IMR-90 (cell line): ENCODE results near the gene HRC. TPM values are rescaled to one million over a fixed set of nuclear protein-coding genes. Genes with fewer than 3 reads are reported as not detected.

Experiments used
- ATAC-seq: fragments of 200-7000 bp; cut with Tn5 transposase; 2 replicates; pipeline ENCODE4 v1.9.1; 2020; ENCODE audit warnings: low read depth, mild to moderate bottlenecking, moderate library complexity
- BruUV-seq: library from RNA; stranded (reverse); fragments of 400-500 nt; replicated peaks from 2 replicates; lab custom pipeline; 2021; lab: Mats Ljungman, UMichigan
- CTCF ChIA-PET: fragments of 300-600 bp; formaldehyde crosslinking; extraction: SDS; loops from one replicate; lab custom pipeline; 2021; ENCODE audit warnings: antibody characterized with exemption; lab: Yijun Ruan, JAX
- POLR2A ChIA-PET: fragments of 300-600 bp; sonication (Branson Sonifier 250); formaldehyde crosslinking; loops from one replicate; lab custom pipeline; 2022; ENCODE audit warnings: antibody characterized with exemption; ENCODE audit not compliant: unreplicated experiment; lab: Charles Lee
- DNase-seq: peaks from one replicate; pipeline ENCODE4 v3.0.0; 2013
- H2AFZ ChIP-seq: replicated peaks from 2 replicates; pipeline ENCODE3; 2013; ENCODE audit warnings: low read length, mild to moderate bottlenecking; ENCODE audit not compliant: poor library complexity
- H2AK5ac ChIP-seq: 2 replicates; pipeline ENCODE4 v1.6.1; 2013; ENCODE audit warnings: low read depth, low read length, inconsistent platforms
- H2AK9ac ChIP-seq: replicated peaks from 2 replicates; pipeline ENCODE3; 2013; ENCODE audit warnings: mild to moderate bottlenecking, low read depth, low read length, moderate library complexity; ENCODE audit not compliant: poor library complexity
- H2BK120ac ChIP-seq: 2 replicates; pipeline ENCODE4 v1.6.1; 2013; ENCODE audit warnings: low read depth, low read length, inconsistent platforms
- H2BK15ac ChIP-seq: 3 replicates; pipeline ENCODE4 v1.6.1; 2013; ENCODE audit warnings: low read depth, low read length, inconsistent platforms
- H2BK20ac ChIP-seq: 2 replicates; pipeline ENCODE4 v1.6.1; 2013; ENCODE audit warnings: low read depth, mild to moderate bottlenecking, inconsistent platforms, low read length, moderate library complexity
- H2BK5ac ChIP-seq: 2 replicates; pipeline ENCODE4 v1.6.1; 2013; ENCODE audit warnings: mild to moderate bottlenecking, low read depth, low read length, inconsistent platforms; ENCODE audit not compliant: poor library complexity, severe bottlenecking
- H3K14ac ChIP-seq: replicated peaks from 2 replicates; pipeline ENCODE4 v1.6.1; 2013; ENCODE audit warnings: low read depth, low read length, inconsistent platforms
- H3K18ac ChIP-seq: 2 replicates; pipeline ENCODE4 v1.6.1; 2013; ENCODE audit warnings: low read depth, low read length, control low read depth
- H3K23ac ChIP-seq: 2 replicates; pipeline ENCODE4 v1.6.1; 2013; ENCODE audit warnings: low read depth, low read length, inconsistent platforms
- H3K27ac ChIP-seq: 2 replicates; pipeline ENCODE4 v1.5.1; 2013; ENCODE audit warnings: mild to moderate bottlenecking, control low read depth, low read length; ENCODE audit not compliant: insufficient read depth
- H3K27me3 ChIP-seq: 2 replicates; pipeline ENCODE4 v1.6.1; 2013; ENCODE audit warnings: low read length; ENCODE audit not compliant: control insufficient read depth, insufficient read depth
- H3K36me3 ChIP-seq: 2 replicates; pipeline ENCODE4 v1.6.1; 2013; ENCODE audit warnings: low read length, mixed read lengths; ENCODE audit not compliant: control insufficient read depth, insufficient read depth
- H3K4ac ChIP-seq: 2 replicates; pipeline ENCODE4 v1.6.1; 2013; ENCODE audit warnings: low read depth, low read length, inconsistent platforms
- H3K4me1 ChIP-seq: 2 replicates; pipeline ENCODE4 v1.6.1; 2013; ENCODE audit warnings: low read length, mixed read lengths; ENCODE audit not compliant: control insufficient read depth, insufficient read depth
- H3K4me2 ChIP-seq: 2 replicates; pipeline ENCODE4 v1.6.1; 2013; ENCODE audit warnings: low read depth, mild to moderate bottlenecking, control low read depth, low read length, moderate library complexity
- H3K4me3 ChIP-seq: 2 replicates; pipeline ENCODE4 v1.5.1; 2013; ENCODE audit warnings: low read depth, mild to moderate bottlenecking, control low read depth, low read length, moderate library complexity; ENCODE audit not compliant: insufficient read depth
- H3K56ac ChIP-seq: 2 replicates; pipeline ENCODE4 v1.6.1; 2013; ENCODE audit warnings: low read length, inconsistent platforms; ENCODE audit not compliant: insufficient read depth; ENCODE audit errors: extremely low read depth
- H3K79me1 ChIP-seq, 2 experiments: 2 replicates each; pipeline ENCODE4 v1.6.1; 2013; ENCODE audit warnings: low read length in 2 of 2, inconsistent platforms in 1 of 2, low read depth in 1 of 2
- H3K9ac ChIP-seq: 2 replicates; pipeline ENCODE4 v1.6.1; 2013; ENCODE audit warnings: low read depth, low read length, control low read depth
- H3K9me1 ChIP-seq: 2 replicates; pipeline ENCODE4 v1.6.1; 2013; ENCODE audit warnings: low read length, inconsistent platforms; ENCODE audit not compliant: insufficient read depth
- H3K9me3 ChIP-seq: 2 replicates; pipeline ENCODE4 v1.6.1; 2013; ENCODE audit warnings: low read length; ENCODE audit not compliant: control insufficient read depth, insufficient read depth
- H4K20me1 ChIP-seq: 2 replicates; pipeline ENCODE4 v1.6.1; 2013; ENCODE audit warnings: low read length, inconsistent platforms; ENCODE audit not compliant: insufficient read depth
- H4K5ac ChIP-seq: 2 replicates; pipeline ENCODE4 v1.6.1; 2013; ENCODE audit warnings: mild to moderate bottlenecking, low read depth, low read length, control low read depth
- H4K8ac ChIP-seq, 2 experiments: 2 replicates each; pipeline ENCODE4 v1.6.1; 2013; ENCODE audit warnings: low read depth in 2 of 2, low read length in 2 of 2, control low read depth in 1 of 2, inconsistent platforms in 1 of 2
- H4K91ac ChIP-seq: 2 replicates; pipeline ENCODE4 v1.6.1; 2013; ENCODE audit warnings: low read depth, low read length, inconsistent platforms; ENCODE audit not compliant: insufficient read depth
- BHLHE40 ChIP-seq: fragments of 150-350 bp; IDR thresholded peaks from 2 replicates; pipeline ENCODE4 v1.6.1; 2016; ENCODE audit warnings: mild to moderate bottlenecking, low read depth, low read length
- CHD1 ChIP-seq: IDR thresholded peaks from 2 replicates; pipeline ENCODE4 v1.6.1; 2012; ENCODE audit warnings: low read depth, low read length, improper control_type of control experiment
- CTCF ChIP-seq: conservative IDR thresholded peaks from 2 replicates; pipeline ENCODE4 v1.5.1; 2012; ENCODE audit warnings: mild to moderate bottlenecking, low read depth, low read length, improper control_type of control experiment
- FOS ChIP-seq: fragments of 150-350 bp; IDR thresholded peaks from 2 replicates; pipeline ENCODE4 v1.6.1; 2016; ENCODE audit warnings: low read depth, low read length
- NFE2L2 ChIP-seq: fragments of 150-350 bp; IDR thresholded peaks from 2 replicates; pipeline ENCODE4 v1.6.1; 2016; ENCODE audit warnings: low read depth, mild to moderate bottlenecking, low read length
- RAD21 ChIP-seq: IDR thresholded peaks from 2 replicates; pipeline ENCODE4 v1.6.1; 2012; ENCODE audit warnings: low read length, improper control_type of control experiment
- SMC3 ChIP-seq: fragments of 150-350 bp; IDR thresholded peaks from 2 replicates; pipeline ENCODE4 v1.6.1; 2016; ENCODE audit warnings: low read depth, mild to moderate bottlenecking, antibody characterized with exemption, low read length, moderate library complexity
- WGBS, 2 experiments: methylation state at CpG; one replicate each; pipeline versions ENCODE4 v1.1.5 to v1.1.7; 2013; ENCODE audit warnings: missing lambda C conversion rate in 2 of 2; ENCODE audit not compliant: insufficient read length in 1 of 2; ENCODE audit errors: extremely low coverage in 2 of 2; 5-methylcytosine and 5-hydroxymethylcytosine counted together
- dilution Hi-C: fragments of 300-500 bp; cut with HindIII; formaldehyde crosslinking; loops from one replicate; pipeline ENCODE4 v1.14.3; 2018; ENCODE audit warnings: low sequenced_read_pairs; ENCODE audit not compliant: unreplicated experiment
- in situ Hi-C: fragments of 300-500 bp; cut with MboI; formaldehyde crosslinking; loops from 3 replicates; pipeline ENCODE4 v1.14.3; 2019; ENCODE audit warnings: low sequenced_read_pairs, inconsistent platforms, mixed read lengths
- intact Hi-C: fragments of 100-400 bp; cut with micrococcal nuclease; formaldehyde crosslinking; loops from 2 replicates; pipeline ENCODE4 v1.10.0; 2022
- polyA plus RNA-seq, 3 experiments: library from polyadenylated mRNA; depleted of rRNA; stranded (reverse); fragments of >200 nt; gene quantifications; 2 replicates each; pipeline ENCODE4 v1.2.3, GENCODE V29; 2012; ENCODE audit warnings: low replicate concordance in 1 of 3
- total RNA-seq: library from RNA; depleted of rRNA; stranded (reverse); fragments of >200 nt; gene quantifications from 2 replicates; pipeline ENCODE4 v1.2.3, GENCODE V29; 2012
- TF ChIP-seq, protein P1 (sequence below): fragments of 150-350 bp; IDR thresholded peaks from 2 replicates; pipeline ENCODE4 v1.6.1; 2016; ENCODE audit warnings: low read depth, mild to moderate bottlenecking, low read length, moderate library complexity, borderline replicate concordance

HRC gene
- total and polyA plus RNA-seq, 2 of the 4 experiments (the other 2 are of a cell fraction) = 0.03 TPM; not detected in 1

- Histone ChIP-seq H2AK5ac (no peak overlapping the region), H2AK9ac (no peak overlapping the region), H3K79me1 (peaks cover 11 to 52% of the 10 kb centered on the region in 2 experiments; a peak in 3 of 4 replicates), H3K27ac (no peak overlapping the region), H4K20me1 (peaks cover 38% of the 10 kb centered on the region), H3K27me3 (no peaks in the 10 kb centered on the region), H3K18ac (no peak overlapping the region), H3K4me3 (no peak overlapping the region), H3K9ac (no peak overlapping the region), H3K4me1 (no peaks in the 10 kb centered on the region), H4K91ac (no peak overlapping the region), H3K9me3 (no peaks in the 10 kb centered on the region), H3K56ac (no peak overlapping the region), H3K9me1 (peaks cover 5% of the 10 kb centered on the region; the same call in 1 of the 2 replicates), H4K5ac (no peak overlapping the region), H2BK120ac (no peak overlapping the region), H3K14ac (no peak overlapping the region), H2BK20ac (no peak overlapping the region), H4K8ac (no peak overlapping the region), H3K23ac (no peak overlapping the region), H2BK5ac (no peak overlapping the region), H3K4ac (no peak overlapping the region), H2AFZ (no peak overlapping the region), H2BK15ac (no peak overlapping the region), H3K36me3 (peaks cover 71% of the 10 kb centered on the region), H3K4me2 (no peak overlapping the region)
- peak; percentile 57; the same call in 1 of the 2 replicates for ATAC-seq
- in situ Hi-C loops (no loop called here), intact Hi-C loops (no loop called here), dilution Hi-C loops (no loop called here)
- TF ChIP-seq SMC3 (peak; percentile 34; the same call in 1 of the 2 replicates), CTCF (peak; percentile 67), CHD1 (no peak), NFE2L2 (peak; percentile 39; the same call in 1 of the 2 replicates), RAD21 (peak; percentile 33), FOS (no peak), BHLHE40 (no peak)
- TF ChIP-seq, protein P1, sequence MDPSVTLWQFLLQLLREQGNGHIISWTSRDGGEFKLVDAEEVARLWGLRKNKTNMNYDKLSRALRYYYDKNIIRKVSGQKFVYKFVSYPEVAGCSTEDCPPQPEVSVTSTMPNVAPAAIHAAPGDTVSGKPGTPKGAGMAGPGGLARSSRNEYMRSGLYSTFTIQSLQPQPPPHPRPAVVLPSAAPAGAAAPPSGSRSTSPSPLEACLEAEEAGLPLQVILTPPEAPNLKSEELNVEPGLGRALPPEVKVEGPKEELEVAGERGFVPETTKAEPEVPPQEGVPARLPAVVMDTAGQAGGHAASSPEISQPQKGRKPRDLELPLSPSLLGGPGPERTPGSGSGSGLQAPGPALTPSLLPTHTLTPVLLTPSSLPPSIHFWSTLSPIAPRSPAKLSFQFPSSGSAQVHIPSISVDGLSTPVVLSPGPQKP = no peak
- ChIA-PET CTCF (interaction anchor here (1.7 to 2.4 kb wide), 2 partner anchors 9 to 92 kb away, joined by 6 read pairs; no protein-coding TSS in a partner anchor), POLR2A (no interaction called here)
- peak; percentile 45 for DNase-seq
- WGBS, 2 experiments = 85% methylated on average over 9 of the region's 12 CpGs; no CpG with 5 or more reads in 1 of the 2 experiments
- no TSS peak for BruUV-seq
These were observed 48.5 kb downstream of the HRC start for GRCh38 chr19:49106648-49107135.
